Measurements from ENCODE around the gene SPINT1. TPM values are rescaled to one million over a fixed set of nuclear protein-coding genes. Genes with fewer than 3 reads are reported as not detected.
"Not testable (repeated sequence)": the region's sequence is repeated elsewhere in the genome, so short reads cannot be mapped to it uniquely, and the experiment has no call there.

Gene SPINT1
- total RNA-seq, 1 donor from 2014 or later: 145 TPM

DNA sequence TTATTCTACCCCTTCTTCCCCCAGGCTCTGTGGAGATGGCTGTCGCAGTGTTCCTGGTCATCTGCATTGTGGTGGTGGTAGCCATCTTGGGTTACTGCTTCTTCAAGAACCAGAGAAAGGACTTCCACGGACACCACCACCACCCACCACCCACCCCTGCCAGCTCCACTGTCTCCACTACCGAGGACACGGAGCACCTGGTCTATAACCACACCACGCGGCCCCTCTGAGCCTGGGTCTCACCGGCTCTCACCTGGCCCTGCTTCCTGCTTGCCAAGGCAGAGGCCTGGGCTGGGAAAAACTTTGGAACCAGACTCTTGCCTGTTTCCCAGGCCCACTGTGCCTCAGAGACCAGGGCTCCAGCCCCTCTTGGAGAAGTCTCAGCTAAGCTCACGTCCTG is 12.9 kb downstream of the SPINT1 start:
- Histone ChIP-seq H3K4me3 (ENCODE audit: low read depth, low read length) (no peak overlapping the region), H3K27me3 (ENCODE audit: control insufficient read depth, insufficient read depth, low read length) (no peaks in the 10 kb centered on the region), H3K36me3 (ENCODE audit: control insufficient read depth, insufficient read depth, low read length) (peaks cover 41% of the 10 kb centered on the region)
- TF ChIP-seq CTCF (IDR thresholded peaks at IDR 0.05; ENCODE audit: insufficient read depth, low read length, severe bottlenecking): no peak
- DNase-seq (ENCODE audit: low read depth): no peak
- FAIRE-seq: no peak

GRCh38 chr15:40857601-40858341 is 13.9 kb downstream of the SPINT1 start:
- H3K27me3 ChIP-seq (ENCODE audit: control insufficient read depth, insufficient read depth, low read length): no peaks in the 10 kb centered on the region
- FAIRE-seq (peak; percentile 36), DNase-seq (ENCODE audit: low read depth) (peak; percentile 70)
- H3K4me3 ChIP-seq (ENCODE audit: low read depth, low read length): no peak overlapping the region
- H3K36me3 ChIP-seq (ENCODE audit: control insufficient read depth, insufficient read depth, low read length): peaks cover 35% of the 10 kb centered on the region
- TF ChIP-seq CTCF (IDR thresholded peaks at IDR 0.05; ENCODE audit: insufficient read depth, low read length, severe bottlenecking): peak; percentile 99

GRCh38 chr15:40858706-40859105 is 14.9 kb downstream of the SPINT1 start:
- no peak for TF ChIP-seq CTCF (IDR thresholded peaks at IDR 0.05; ENCODE audit: insufficient read depth, low read length, severe bottlenecking)
- DNase-seq (ENCODE audit: low read depth) (no peak), FAIRE-seq (no peak)
- Histone ChIP-seq H3K36me3 (ENCODE audit: control insufficient read depth, insufficient read depth, low read length) (peaks cover 27% of the 10 kb centered on the region), H3K4me3 (ENCODE audit: low read depth, low read length) (no peak overlapping the region), H3K27me3 (ENCODE audit: control insufficient read depth, insufficient read depth, low read length) (no peaks in the 10 kb centered on the region)

GRCh38 chr15:40859206-40859851 is 15.5 kb downstream of the SPINT1 start:
- H3K36me3 ChIP-seq (ENCODE audit: control insufficient read depth, insufficient read depth, low read length): peaks cover 23% of the 10 kb centered on the region
- TF ChIP-seq CTCF (IDR thresholded peaks at IDR 0.05; ENCODE audit: insufficient read depth, low read length, severe bottlenecking): peak; percentile 98
- DNase-seq (ENCODE audit: low read depth) (peak; percentile 79), FAIRE-seq (peak; percentile 58)
- no peak overlapping the region for H3K4me3 ChIP-seq (ENCODE audit: low read depth, low read length)
- no peaks in the 10 kb centered on the region for H3K27me3 ChIP-seq (ENCODE audit: control insufficient read depth, insufficient read depth, low read length)

DNA sequence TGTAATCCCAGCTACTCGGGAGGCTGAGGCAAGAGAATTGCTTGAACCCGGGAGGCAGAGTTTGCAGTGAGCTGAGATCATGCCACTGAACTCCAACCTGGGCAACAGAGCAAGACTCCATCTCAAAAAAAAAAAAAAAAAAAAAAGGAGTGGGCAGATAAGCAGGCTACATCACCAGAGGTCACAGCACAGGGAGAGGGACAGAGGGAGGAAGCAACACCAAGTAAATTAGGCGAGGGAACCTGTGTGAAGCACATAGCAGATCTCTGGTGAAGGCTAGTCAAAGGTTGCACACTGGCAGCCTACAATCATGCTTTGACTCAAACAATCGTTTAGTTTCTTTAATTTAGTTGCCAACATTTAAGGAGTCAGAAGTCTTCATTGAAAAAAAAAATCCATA is 17.3 kb downstream of the SPINT1 start:
- DNase-seq (ENCODE audit: low read depth); H3K4me3 ChIP-seq (ENCODE audit: low read depth, low read length); H3K27me3 ChIP-seq (ENCODE audit: control insufficient read depth, insufficient read depth, low read length); FAIRE-seq: not testable (repeated sequence)
- H3K36me3 ChIP-seq (ENCODE audit: control insufficient read depth, insufficient read depth, low read length): peaks cover 11% of the 10 kb centered on the region

GRCh38 chr15:40863660-40864270 is 19.9 kb downstream of the SPINT1 start:
- H3K36me3 ChIP-seq (ENCODE audit: control insufficient read depth, insufficient read depth, low read length): no peaks in the 10 kb centered on the region
- no peak overlapping the region for H3K4me3 ChIP-seq (ENCODE audit: low read depth, low read length)
- DNase-seq (ENCODE audit: low read depth) (no peak), FAIRE-seq (no peak)
- TF ChIP-seq CTCF (IDR thresholded peaks at IDR 0.05; ENCODE audit: insufficient read depth, low read length, severe bottlenecking): no peak
- no peaks in the 10 kb centered on the region for H3K27me3 ChIP-seq (ENCODE audit: control insufficient read depth, insufficient read depth, low read length)
